SK-N-SH (cell line): ENCODE results near the gene CDK6.

Experiments used
- CTCF ChIP-seq: fragments of 200-600 bp; sonication (generic); IDR thresholded peaks from 2 replicates; pipeline ENCODE4 v1.6.1; 2017; ENCODE audit warnings: antibody characterized with exemption, mild to moderate bottlenecking, moderate library complexity
- EP300 ChIP-seq, 2 experiments: IDR thresholded peaks; 2 replicates each; pipeline versions ENCODE4 v1.4.0 to v1.6.1; 2012; ENCODE audit warnings: borderline replicate concordance in 1 of 2, low read depth in 1 of 2, low read length in 1 of 2
- POLR2AphosphoS5 ChIP-seq: IDR thresholded peaks from 2 replicates; pipeline ENCODE4 v1.6.1; 2012; ENCODE audit warnings: low read depth, low read length
- REST ChIP-seq: IDR thresholded peaks from 2 replicates; pipeline ENCODE4 v1.6.1; 2012; ENCODE audit warnings: mild to moderate bottlenecking, low read depth, low read length, moderate library complexity
- SIN3A ChIP-seq: IDR thresholded peaks from 2 replicates; pipeline ENCODE4 v1.6.1; 2012; ENCODE audit warnings: low read depth, mild to moderate bottlenecking, low read length, moderate library complexity, borderline replicate concordance
- SMC3 ChIP-seq: IDR thresholded peaks from 2 replicates; pipeline ENCODE4 v1.6.1; 2012; ENCODE audit warnings: low read depth, low read length, improper control_type of control experiment
- TAF1 ChIP-seq: IDR thresholded peaks from 2 replicates; pipeline ENCODE4 v1.6.1; 2012; ENCODE audit warnings: low read depth, mild to moderate bottlenecking, low read length, moderate library complexity, borderline replicate concordance

GRCh38 chr7:92851732-92852131 lies 15.4 kb upstream of the CDK6 start:
- TF ChIP-seq TAF1, result no peak
- TF ChIP-seq POLR2AphosphoS5, result no peak
- TF ChIP-seq CTCF, result no peak
- no peak for TF ChIP-seq SMC3
- no peak for TF ChIP-seq EP300 (IDR thresholded peaks at IDR 0.05; ENCODE audit: borderline replicate concordance in 1 of 2, low read depth in 1 of 2, low read length in 1 of 2)
- TF ChIP-seq REST, result no peak
- no peak for TF ChIP-seq SIN3A
